ENCODE results near the gene ZC3H11A. TPM values are rescaled to one million over a fixed set of nuclear protein-coding genes. Genes with fewer than 3 reads are reported as not detected.

Gene ZC3H11A
- total and polyA plus RNA-seq, 2 of the 13 experiments (the other 11 are each of a cell fraction or from before 2014, with no cell fraction given): 56.9 to 59.7 TPM

DNA sequence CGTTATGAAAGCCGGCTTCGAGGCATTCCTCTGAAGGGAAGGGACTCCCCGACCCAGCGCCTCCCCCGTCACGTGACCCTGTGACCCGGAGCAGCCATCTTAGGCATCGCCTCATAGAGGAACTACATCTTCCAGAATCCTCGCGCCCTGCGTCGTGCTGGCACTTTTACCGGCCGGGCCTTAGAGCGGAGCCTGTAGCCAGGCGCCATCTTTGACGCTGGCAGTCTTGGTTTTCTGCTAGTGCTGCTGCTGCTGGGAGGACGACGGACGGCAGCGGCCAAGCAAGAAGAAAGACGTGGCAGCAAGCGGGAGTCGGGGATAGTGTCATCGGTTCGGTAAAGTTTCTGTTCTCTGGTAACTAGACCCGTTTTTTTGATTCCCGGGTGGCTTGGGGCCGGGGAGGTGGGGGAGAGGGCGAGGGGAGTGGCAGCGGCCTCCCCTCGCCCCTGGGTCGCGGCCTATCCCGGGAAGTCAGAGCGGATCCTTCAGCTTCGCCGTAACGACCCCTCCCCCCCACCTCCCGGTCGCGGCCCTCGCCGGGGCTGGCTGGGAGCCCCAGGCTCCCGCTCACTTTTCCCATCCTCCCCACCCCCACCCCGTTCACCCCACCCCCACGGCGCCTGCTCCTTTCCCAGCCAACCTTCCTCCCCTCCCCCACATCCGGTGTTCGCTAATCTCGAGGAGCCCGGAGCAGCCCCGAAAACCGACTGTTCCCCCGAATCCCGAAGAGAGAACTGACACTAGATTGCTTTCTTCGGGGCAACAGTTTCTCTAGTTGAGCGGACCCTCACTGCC lies at the start of gene ZC3H11A, which contains the start of gene ZBED6 (continued):
- TF ChIP-seq, protein P1, sequence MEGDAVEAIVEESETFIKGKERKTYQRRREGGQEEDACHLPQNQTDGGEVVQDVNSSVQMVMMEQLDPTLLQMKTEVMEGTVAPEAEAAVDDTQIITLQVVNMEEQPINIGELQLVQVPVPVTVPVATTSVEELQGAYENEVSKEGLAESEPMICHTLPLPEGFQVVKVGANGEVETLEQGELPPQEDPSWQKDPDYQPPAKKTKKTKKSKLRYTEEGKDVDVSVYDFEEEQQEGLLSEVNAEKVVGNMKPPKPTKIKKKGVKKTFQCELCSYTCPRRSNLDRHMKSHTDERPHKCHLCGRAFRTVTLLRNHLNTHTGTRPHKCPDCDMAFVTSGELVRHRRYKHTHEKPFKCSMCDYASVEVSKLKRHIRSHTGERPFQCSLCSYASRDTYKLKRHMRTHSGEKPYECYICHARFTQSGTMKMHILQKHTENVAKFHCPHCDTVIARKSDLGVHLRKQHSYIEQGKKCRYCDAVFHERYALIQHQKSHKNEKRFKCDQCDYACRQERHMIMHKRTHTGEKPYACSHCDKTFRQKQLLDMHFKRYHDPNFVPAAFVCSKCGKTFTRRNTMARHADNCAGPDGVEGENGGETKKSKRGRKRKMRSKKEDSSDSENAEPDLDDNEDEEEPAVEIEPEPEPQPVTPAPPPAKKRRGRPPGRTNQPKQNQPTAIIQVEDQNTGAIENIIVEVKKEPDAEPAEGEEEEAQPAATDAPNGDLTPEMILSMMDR (CRISPR knock-in tag; IDR thresholded peaks at IDR 0.05): 0 out of 2 replicates have a peak, but pooled peaks have one; percentile 9
- TF ChIP-seq NAIF1 (CRISPR knock-in tag; IDR thresholded peaks at IDR 0.05; ENCODE audit: borderline replicate concordance): no peak
- no peak for TF ChIP-seq ZNF549 (CRISPR knock-in tag; IDR thresholded peaks at IDR 0.05)
- TF ChIP-seq TSC22D2 (CRISPR knock-in tag; IDR thresholded peaks at IDR 0.05; ENCODE audit: borderline replicate concordance): 0 out of 2 replicates have a peak, but pooled peaks have one; percentile 60
- TF ChIP-seq ZNF768 (CRISPR knock-in tag; IDR thresholded peaks at IDR 0.05): peak; percentile 49; the same call in 1 of the 2 replicates
- no peak for TF ChIP-seq ZNF333 (CRISPR knock-in tag; IDR thresholded peaks at IDR 0.05; ENCODE audit: borderline replicate concordance)
- TF ChIP-seq MAFF (IDR thresholded peaks at IDR 0.05; ENCODE audit: low read depth, low read length): peak; percentile 22; the same call in 1 of the 2 replicates
- TF ChIP-seq ZMYM2 (CRISPR knock-in tag; IDR thresholded peaks at IDR 0.05): no peak
- TF ChIP-seq MIER3 (CRISPR knock-in tag; IDR thresholded peaks at IDR 0.05; ENCODE audit: borderline replicate concordance): peak; percentile 73; the same call in 1 of the 2 replicates
- TF ChIP-seq SMARCE1 (IDR thresholded peaks at IDR 0.05; ENCODE audit: borderline replicate concordance): no peak
- TF ChIP-seq, protein P2, sequence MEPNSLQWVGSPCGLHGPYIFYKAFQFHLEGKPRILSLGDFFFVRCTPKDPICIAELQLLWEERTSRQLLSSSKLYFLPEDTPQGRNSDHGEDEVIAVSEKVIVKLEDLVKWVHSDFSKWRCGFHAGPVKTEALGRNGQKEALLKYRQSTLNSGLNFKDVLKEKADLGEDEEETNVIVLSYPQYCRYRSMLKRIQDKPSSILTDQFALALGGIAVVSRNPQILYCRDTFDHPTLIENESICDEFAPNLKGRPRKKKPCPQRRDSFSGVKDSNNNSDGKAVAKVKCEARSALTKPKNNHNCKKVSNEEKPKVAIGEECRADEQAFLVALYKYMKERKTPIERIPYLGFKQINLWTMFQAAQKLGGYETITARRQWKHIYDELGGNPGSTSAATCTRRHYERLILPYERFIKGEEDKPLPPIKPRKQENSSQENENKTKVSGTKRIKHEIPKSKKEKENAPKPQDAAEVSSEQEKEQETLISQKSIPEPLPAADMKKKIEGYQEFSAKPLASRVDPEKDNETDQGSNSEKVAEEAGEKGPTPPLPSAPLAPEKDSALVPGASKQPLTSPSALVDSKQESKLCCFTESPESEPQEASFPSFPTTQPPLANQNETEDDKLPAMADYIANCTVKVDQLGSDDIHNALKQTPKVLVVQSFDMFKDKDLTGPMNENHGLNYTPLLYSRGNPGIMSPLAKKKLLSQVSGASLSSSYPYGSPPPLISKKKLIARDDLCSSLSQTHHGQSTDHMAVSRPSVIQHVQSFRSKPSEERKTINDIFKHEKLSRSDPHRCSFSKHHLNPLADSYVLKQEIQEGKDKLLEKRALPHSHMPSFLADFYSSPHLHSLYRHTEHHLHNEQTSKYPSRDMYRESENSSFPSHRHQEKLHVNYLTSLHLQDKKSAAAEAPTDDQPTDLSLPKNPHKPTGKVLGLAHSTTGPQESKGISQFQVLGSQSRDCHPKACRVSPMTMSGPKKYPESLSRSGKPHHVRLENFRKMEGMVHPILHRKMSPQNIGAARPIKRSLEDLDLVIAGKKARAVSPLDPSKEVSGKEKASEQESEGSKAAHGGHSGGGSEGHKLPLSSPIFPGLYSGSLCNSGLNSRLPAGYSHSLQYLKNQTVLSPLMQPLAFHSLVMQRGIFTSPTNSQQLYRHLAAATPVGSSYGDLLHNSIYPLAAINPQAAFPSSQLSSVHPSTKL (CRISPR knock-in tag; IDR thresholded peaks at IDR 0.05): peak; percentile 13; the same call in 1 of the 2 replicates
- no peak for TF ChIP-seq ZNF644 (CRISPR knock-in tag; IDR thresholded peaks at IDR 0.05; ENCODE audit: low read depth)
- no peak for TF ChIP-seq SP1 (IDR thresholded peaks at IDR 0.05)
- TF ChIP-seq SP1 (CRISPR knock-in tag; IDR thresholded peaks at IDR 0.05): peak; percentile 49; the same call in 1 of the 2 replicates
- TF ChIP-seq ZNF678 (CRISPR knock-in tag; IDR thresholded peaks at IDR 0.05): no peak
- TF ChIP-seq GATAD2A (CRISPR knock-in tag; IDR thresholded peaks at IDR 0.05): peak; percentile 82
- no peak for TF ChIP-seq AKAP8 (CRISPR knock-in tag; IDR thresholded peaks at IDR 0.05)
- peak; percentile 19; the same call in 1 of the 2 replicates for TF ChIP-seq TBX3 (IDR thresholded peaks at IDR 0.05; ENCODE audit: borderline replicate concordance)
- peak; percentile 82 for TF ChIP-seq POGZ (CRISPR knock-in tag; IDR thresholded peaks at IDR 0.05)
- no peak for TF ChIP-seq PTBP1 (IDR thresholded peaks at IDR 0.05; ENCODE audit: low read depth, low read length, poor library complexity, severe bottlenecking)
- TF ChIP-seq ERF (CRISPR knock-in tag; IDR thresholded peaks at IDR 0.05): peak; percentile 79; the same call in 1 of the 2 replicates
- TF ChIP-seq SMYD3 (CRISPR knock-in tag; IDR thresholded peaks at IDR 0.05): no peak
- TF ChIP-seq PCBP2 (optimal IDR thresholded peaks at IDR 0.05; ENCODE audit: low read depth, low read length, poor library complexity, severe bottlenecking): no peak
- TF ChIP-seq HNRNPUL1 (IDR thresholded peaks at IDR 0.05; ENCODE audit: low read depth, low read length): no peak
- TF ChIP-seq AHR (CRISPR knock-in tag; IDR thresholded peaks at IDR 0.05): no peak
- TF ChIP-seq PPARG (CRISPR knock-in tag; conservative IDR thresholded peaks at IDR 0.05): peak; percentile 21; the same call in 1 of the 2 replicates
- peak; percentile 97 for TF ChIP-seq YY1 (IDR thresholded peaks at IDR 0.05; ENCODE audit: insufficient read depth, insufficient replicate concordance, low read depth, low read length)
